ENCODE measurements around the gene SOX11.

The SOX11 gene

GRCh38 chr2:5725072-5725471, 32.9 kb downstream of the SOX11 start:
- DNase-seq: no peak

- DNase-seq: no peak
These were observed 33.7 kb downstream of the SOX11 start for GRCh38 chr2:5725794-5726463.

- DNase-seq: no peak
These were observed 35.1 kb downstream of the SOX11 start for GRCh38 chr2:5727235-5727634.

DNA sequence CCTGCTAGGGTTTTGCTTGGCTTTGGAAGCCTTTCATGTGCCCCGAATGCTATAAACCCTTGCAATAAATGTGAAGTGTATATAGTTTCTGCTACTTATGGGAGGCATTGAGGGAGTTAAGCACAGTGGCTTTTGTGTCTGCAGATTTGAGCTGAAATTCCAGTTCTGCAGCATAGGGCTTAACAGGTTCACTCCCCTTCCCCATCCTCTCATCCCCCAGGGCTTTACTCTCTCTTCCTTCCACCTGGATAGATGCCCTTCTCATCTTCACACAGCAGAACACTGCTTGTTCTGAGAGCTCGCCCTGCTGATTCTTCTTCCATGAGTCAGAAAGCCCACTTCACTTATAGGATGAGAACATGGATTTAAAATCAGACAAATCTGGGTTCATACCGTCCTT, 37.2 kb downstream of the SOX11 start:
- DNase-seq: no peak

DNA sequence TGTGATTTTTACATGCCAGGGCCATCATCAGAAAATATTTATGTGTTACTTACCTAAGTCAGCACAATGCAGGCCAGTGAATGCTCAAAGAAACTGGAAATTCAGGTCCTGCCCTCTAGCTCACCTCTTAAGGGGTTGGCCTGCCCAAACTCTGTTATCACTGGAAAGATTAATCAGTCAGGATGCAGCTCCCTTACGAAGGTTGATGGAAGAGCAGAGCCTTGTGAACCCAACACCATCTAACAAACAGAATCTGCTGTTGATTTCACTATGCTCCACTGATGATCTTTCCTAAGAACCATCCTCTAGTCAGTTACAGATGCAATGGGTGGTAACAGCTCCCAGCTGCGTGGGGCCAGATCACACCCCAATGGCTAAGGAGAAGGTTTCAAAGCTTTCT, 38.2 kb downstream of the SOX11 start:
- no peak for DNase-seq

DNA sequence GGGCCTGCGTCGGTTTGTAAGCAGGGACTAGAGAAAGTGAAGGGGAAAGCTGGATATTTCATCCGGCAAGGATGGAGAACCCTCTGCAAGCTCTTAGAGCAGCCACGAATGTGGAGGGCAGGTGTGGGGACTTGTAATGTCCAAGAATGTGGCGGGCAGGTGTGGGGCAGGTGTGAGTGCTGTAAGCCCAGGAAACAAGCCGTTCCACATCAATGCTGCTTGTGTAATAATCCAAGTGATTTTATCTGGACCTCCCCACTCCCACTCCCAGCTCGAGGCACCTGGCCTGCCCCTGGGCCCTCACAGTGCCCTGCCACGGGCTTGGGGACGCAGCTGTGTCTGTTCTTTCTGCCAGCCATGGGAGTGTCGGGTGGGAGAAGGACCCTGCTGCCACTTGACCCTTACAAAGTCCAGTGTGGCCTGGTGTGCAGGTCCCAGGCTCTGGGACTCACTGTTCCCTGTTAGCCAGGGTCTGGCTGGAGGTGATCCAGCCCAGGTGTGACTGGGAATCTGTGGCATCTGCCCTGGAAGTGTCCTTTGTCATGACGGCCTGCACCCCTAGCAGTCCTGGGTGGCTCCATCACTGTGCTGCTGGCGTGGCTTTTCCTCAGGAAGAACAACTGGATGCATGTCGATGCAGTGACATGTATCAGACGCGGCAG, 42.8 kb downstream of the SOX11 start:
- DNase-seq: no peak

DNA sequence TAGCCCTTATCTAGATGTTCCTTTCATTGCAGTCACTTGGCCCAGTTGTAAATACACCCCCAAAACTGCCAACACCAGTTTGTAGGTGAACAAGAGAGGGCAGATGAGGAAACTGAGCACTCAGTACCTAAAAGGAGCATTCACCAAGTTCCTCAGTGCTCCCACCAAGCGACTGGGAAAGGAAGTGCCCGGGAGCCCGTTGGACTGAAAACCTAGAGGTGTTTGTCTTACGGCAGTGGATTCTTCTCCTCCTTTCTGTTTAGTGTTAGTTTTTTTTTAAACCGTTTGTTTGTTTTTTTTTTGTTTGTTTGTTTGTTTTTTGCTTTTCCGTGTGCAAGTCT, 43.3 kb downstream of the SOX11 start:
- DNase-seq: no peak

GRCh38 chr2:5736050-5736449, 43.9 kb downstream of the SOX11 start:
- DNase-seq: no peak

- DNase-seq: no peak
These were observed 44.7 kb downstream of the SOX11 start for GRCh38 chr2:5736886-5737285.

DNA sequence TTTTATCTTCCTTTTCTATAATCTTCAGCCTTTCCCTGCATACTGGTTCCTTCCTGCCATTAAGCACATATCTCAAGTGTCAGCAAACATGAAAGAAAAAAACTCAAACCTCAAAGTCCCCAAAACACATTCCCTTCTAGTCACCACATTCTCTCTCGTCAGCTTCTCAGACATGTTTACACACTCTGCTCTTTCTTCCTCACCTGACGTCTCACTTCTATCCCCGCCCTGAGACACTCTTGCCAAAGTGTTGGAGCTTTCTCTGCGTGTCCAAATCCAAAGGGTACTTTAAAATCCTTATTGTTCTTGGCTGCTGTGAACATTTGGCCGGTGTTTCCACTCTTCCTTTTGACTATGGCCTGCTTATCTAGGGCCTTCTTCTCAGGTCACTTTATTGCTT, 47.9 kb downstream of the SOX11 start:
- no peak for DNase-seq

DNA sequence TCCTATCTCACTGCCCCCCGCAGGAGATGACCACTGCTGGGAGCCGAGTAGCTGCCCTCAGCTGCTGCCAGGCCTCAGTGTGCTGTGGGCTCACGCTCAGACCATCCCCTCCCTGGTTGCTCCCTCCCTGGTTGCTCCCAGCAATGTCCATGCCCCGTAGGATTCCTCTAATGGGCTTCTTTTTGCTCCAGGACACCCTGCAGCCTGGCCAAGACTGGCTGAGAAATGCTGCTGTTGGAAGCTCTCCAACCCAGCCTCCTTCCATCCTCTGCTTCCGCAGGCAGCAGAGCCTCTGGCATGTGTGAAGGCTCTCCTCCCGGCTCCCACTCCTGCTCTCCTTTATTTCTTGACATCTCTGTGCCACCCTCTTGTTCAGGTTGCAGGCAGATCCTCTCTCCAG, 48.6 kb downstream of the SOX11 start:
- no peak for DNase-seq

DNA sequence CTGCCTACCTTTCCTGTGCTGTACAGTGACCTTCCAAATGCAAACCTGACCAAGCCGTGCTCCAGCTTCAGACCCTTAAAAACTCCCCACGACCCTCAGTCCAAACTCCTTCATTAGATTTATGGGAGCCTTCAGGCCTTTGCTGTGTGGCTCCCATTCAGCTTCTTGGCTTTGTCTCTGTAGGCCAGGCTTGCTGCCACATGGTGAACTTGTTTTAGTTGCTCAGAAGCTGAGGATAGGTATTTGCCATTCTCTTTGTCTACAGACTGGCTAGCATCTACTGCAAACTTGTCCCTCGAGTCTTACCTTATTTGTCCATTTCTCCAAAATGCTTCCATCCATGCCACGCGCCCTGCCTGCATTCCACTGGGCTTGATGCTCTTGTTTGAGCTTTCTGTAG, 49.1 kb downstream of the SOX11 start:
- no peak for DNase-seq

DNA sequence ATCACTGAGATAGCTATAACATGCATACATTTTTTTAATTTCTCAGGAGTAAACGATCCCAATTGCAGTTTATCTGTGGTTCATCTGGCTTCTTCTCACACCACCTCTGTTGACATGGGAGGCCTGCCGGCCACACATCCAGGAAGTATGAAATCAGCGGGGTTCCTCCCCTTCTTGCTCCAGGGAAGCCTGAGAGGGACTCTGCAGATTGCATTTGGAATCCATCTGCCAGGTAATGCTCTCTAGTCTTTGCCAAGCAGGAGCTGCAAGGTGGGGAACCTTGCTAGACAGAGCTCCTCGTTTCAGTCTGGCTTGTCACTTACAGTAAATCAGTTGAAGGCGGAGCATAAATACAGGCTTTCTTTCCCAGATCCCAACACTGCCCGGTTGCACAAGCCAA, 49.9 kb downstream of the SOX11 start:
- DNase-seq: no peak

GRCh38 chr2:5748391-5748790, 56.2 kb downstream of the SOX11 start:
- no peak for DNase-seq

DNA sequence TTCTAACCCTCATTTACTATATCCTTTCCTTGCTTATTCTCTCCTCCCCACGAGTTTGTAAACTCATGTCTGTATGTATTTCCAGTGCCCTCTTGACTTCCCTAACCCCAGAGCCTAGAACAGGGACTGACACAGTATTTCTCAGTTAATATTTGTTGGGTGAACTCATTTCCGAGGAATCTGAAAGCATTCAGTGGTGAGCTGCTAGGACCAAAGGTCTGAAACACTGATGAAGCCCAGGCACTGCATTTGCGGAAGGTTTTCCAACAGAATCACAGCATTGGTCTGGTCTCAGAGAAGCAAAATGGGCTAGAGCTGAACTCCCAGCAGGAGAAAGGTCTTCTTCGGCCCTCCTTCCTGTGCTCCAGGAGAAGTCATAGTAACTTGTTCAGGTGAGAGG, 56.8 kb downstream of the SOX11 start:
- no peak for DNase-seq

GRCh38 chr2:5749347-5749746, 57.2 kb downstream of the SOX11 start:
- no peak for DNase-seq

All from NCI-H1092 treated with DMSO at 0.1 percent for 48 hours (cell line).